Stimulated activated CD8-positive, alpha-beta memory T cell treated with anti-CD3 and anti-CD28 coated beads, Interleukin-4, amount 100 ng/mL, for 48 hours (primary cell): ENCODE data around the gene PXDN.

Experiments
- DNase-seq: peaks from one replicate; pipeline ENCODE4 v3.0.0-alpha.2; 2020

The PXDN gene

DNA sequence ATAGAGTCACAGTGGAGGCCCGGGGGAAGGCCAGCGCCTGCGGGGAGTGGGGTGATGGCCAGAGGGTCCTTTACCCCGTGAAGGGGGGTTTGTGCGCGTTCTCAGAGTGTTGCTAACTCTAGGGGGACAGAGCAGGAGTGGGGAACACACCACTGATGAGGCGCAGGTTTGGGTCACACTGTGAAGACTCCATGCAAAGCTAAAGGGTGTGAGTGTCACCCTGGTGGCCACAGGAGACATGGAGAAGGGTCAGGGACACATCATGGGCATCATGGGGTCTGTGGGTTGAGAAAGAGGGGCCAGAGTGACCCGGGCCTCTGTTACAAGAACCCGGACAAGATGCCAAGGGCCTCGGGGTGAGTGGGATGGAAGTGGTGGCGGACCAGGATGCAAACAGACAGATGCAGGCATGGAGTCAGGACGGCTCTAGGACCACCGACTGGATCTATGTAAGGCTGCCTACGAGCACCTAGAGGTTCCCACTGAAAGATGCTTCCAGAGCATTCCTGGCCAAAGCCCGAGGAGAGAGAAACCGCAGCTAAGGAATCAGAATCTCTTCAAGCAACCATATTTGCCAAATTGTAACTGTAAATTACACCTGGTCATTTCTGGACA, 84.3 kb downstream of the PXDN start:
- no peak for DNase-seq

DNA sequence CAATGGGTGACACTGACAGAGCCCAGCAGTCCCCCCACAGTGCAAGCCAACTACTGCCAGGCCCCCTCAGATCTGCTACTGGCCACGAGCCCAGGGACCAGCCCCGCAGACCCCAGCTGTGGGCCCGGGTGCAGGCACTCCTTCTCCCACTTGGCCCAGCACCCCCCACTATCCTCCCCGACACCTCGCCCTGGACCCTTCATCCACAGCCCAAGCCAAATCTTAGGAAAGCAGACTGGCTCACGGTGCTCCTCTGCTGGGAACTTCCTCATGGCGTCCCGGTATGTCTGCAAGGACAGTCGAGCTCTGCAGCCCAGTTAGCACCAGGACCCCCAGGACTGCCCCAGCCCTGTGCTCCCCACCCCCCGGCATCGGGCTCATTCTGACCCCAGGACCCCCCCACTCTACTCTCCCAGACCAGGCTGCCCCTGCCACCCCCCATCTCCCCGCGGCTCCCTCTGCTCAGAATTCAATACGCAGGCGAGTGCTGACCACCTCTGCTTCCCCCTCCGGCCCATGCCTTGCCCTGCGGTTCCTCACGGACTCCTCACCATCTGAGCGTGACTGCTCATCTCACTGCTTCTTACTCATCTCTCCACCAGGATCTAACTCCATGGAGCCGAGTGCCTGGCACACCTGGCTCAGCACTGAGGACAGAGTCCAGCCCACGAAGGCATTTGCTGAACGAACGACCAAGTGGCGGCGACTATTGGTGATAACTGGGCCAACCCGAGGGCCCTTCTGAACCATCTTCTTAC, 85.7 kb downstream of the PXDN start:
- no peak for DNase-seq

- no peak for DNase-seq
Observed at GRCh38 chr2:1656961-1657841, 87.1 kb downstream of the PXDN start.

- no peak for DNase-seq
Observed at GRCh38 chr2:1656326-1656960, 87.9 kb downstream of the PXDN start.

- no peak for DNase-seq
Observed at GRCh38 chr2:1655461-1655860, 88.9 kb downstream of the PXDN start.

DNA sequence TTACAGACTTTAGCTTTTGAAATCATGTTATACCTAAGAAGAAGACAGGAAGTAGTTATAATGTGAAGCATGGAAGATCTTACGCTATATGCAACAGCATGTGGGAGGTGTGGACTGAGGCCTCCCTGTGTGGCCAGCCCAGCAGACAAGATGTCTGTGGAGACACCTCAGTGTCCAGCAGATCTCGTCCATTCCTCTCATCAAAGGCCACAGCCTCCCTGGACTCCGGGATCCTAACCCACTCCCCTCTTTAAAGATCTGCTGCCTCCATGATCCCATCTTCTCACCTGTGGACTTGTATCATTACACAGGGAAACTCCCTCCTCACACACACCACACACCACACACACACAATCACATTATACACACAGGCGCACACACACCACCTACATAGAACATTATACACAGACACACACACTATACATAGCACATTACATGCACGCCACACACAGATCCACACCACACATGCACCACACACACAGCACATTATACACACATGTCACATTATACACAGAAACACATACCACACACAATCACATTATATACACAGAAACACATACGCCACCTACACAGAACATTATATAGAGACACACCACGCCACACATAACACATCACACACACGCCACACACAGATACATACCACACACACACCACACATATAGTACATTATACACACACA, 89.5 kb downstream of the PXDN start:
- no peak for DNase-seq

DNA sequence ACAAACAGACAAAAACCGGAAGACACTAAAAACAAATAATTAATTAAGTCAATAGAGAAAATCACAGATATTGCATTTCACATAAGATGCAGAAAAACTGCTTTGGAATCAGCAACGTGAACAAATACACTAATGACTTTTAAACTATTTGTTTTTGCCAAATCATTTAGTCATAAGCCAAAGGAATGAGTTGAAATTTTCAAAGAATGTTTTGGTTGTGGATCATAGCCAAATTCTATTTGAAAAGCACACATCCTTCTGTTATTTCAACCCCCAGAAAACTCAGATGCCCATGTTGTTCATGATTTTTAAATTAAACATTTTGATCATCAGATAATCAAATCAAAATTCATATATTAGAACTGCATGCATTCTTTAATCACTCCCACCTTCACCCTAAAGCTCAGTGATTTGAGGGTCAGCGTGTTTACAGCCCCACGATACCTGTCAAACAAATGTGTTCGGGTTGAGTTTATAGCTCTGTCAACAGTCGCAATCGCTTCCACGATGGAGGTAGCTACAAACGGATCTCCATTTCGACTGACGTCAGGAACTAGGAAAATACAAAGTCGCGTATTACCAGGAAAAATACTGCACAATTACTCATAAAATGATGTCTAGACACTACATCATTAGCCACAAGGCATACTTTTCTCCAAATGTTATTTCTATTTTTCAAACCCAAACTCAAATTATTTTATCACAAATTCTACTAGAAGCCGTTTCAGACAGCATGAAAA, 90.2 kb downstream of the PXDN start:
- DNase-seq = no peak

GRCh38 chr2:1652034-1652790, 92.1 kb downstream of the PXDN start:
- DNase-seq = no peak

DNA sequence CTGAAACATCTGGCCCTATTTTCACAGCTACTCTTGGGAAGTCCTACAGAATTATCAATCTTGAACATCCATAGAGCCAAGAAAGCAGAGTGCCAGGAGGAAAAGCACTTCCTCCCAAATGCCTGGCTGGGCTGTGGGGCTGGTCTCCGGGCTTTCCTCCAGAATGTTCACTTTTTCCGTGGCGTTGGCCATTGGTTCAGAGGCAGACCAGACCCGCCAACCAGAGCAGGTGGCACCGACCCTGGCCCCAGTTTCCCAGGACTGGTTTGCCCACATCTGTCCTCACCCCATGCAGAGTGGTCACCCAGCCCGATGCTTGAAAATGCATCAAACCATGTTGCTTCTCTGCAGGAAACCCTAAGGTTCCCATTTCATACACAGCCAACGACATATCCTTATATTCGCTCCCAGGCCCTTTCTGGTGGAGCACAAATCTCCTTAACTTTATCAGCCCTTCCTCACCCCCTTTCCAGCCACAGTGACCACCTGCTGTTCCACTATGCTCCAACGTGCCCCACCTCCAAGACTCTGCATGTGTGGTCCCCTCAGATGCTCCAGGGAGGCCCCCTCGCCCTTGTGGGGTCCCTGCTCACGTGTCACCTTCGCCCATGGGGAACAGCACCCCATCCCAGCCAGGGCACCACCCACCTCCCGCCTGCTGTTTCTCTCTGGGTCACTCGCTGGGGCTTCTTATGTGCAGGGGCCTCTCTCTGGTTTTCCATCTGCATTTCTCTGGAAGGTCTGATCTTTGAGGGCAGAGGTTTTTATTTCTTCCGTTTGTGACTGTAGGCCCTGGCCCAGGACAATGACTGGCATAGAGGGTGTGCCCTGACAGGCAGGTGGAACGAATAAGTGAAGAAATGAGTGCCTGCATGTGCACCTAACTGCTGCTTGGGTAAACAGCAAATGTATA, 92.9 kb downstream of the PXDN start:
- no peak for DNase-seq

DNA sequence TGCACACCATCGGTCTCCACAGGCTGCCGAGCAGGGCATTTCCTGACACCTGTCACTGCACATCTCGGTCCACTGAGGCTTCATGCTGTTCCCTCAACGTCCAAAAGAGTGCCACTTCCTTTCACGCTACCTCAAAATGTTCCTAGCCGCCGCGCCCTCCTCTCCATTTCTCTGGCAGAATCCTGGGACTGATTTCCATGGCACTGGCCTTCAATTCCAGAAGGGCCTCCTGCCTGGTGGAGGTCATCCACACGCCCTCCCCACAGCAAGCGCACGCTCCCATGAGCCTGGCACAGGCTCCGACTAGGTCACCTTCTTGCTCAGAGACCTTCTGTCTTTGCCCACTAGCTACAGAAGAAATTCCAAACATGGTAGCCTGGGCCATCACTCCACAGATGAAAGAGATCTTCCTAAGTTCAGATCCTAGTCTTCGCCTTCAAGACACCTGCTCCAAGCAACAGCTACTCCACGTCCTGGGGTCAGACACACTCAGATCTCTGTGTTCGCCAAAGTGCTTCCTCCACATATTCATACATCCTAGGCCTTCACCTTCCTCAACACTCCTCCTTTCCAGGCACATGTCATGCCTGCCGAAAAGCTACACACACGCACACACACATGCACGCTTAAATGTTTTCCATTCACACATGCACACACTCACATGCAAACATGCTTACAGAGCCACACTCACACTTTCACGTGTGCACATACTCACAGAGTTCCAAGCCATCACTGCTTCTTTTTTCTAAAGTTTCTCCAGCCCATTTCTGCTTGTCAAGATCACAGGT, 94.0 kb downstream of the PXDN start:
- no peak for DNase-seq

- DNase-seq = no peak
Observed at GRCh38 chr2:1649103-1650084, 94.9 kb downstream of the PXDN start.

- no peak for DNase-seq
Observed at GRCh38 chr2:1648241-1649102, 95.8 kb downstream of the PXDN start.

- DNase-seq = no peak
Observed at GRCh38 chr2:1647417-1648240, 96.7 kb downstream of the PXDN start.

DNA sequence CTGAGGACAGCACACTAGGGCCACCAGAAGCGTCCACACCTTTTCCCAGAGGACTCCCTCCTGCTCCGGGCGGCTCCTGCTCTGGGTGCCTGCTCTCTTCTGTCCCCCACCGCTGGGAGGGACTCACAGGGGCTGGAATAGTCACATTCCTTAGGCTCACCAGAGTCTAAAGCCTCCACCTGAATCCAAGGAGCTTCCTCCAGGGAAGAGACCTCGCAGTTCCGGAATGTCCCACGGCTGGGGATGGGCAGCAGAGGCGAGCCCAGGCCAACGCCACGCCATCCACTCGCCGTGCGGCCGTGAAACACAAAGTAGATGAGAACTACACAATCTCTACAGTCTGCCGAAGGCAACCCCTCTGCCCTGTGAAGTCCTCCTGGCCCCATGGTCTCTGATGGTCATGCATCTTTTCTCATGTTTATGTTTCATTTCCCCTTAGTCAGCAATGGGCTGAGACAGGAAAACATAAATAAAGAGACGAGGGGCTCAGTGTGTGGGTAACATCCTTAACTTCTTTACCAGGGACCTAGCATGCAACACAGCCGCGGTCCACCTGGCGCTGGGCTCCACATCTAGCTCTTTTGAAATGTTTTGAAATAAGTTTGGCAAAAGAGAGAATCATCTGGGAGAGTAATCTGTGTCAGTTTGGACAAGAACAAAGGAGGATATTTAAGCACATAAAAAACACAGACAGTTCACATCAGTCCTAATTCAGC, 98.4 kb downstream of the PXDN start:
- no peak for DNase-seq

GRCh38 chr2:1644427-1644826, 99.9 kb downstream of the PXDN start:
- DNase-seq = no peak
